OCI-M1 (cell line): ENCODE measurements around the gene MISP.
"Not testable (repeated sequence)": the region's sequence is repeated elsewhere in the genome, so short reads cannot be mapped to it uniquely, and the experiment has no call there.

Experiments
- DNase-seq: peaks from one replicate; lab custom pipeline; 2025; lab: John Stamatoyannopoulos, UW

MISP gene

GRCh38 chr19:750640-751423, at the start of gene MISP:
Gene MISP, plus strand, starts transcription at chr19:751112. Its CDS starts 5,835 bp downstream, at chr19:756947.
- DNase-seq: no peak

- not testable (repeated sequence) for DNase-seq
These were observed 48.1 kb upstream of the MISP start for GRCh38 chr19:702847-703246.

DNA sequence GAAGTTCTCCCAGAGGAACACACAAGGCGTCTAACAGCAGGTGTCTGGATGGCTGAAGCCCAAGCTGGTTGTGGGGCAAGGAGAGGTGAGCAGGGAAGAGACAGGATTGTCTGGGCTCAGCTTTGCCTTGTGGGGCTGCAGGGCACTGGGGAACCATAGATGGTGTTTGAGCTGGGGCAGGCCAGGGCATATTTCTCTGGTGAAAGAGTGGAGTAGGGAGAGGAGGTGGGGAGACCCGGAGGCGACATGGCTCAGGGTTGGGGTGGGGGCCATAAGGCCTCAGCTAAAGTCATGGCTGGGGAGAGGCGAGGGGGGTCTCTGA, 47.6 kb upstream of the MISP start:
- DNase-seq: no peak

GRCh38 chr19:703651-704446, 47.1 kb upstream of the MISP start:
- DNase-seq: peak; percentile 90

GRCh38 chr19:704447-704741, 46.5 kb upstream of the MISP start:
- no peak for DNase-seq

GRCh38 chr19:708154-709143, 42.5 kb upstream of the MISP start, which contains the start of gene PALM:
Gene PALM, plus strand, starts transcription at chr19:708935. Its CDS starts 212 bp downstream, at chr19:709147.
- peak; percentile 2 for DNase-seq

DNA sequence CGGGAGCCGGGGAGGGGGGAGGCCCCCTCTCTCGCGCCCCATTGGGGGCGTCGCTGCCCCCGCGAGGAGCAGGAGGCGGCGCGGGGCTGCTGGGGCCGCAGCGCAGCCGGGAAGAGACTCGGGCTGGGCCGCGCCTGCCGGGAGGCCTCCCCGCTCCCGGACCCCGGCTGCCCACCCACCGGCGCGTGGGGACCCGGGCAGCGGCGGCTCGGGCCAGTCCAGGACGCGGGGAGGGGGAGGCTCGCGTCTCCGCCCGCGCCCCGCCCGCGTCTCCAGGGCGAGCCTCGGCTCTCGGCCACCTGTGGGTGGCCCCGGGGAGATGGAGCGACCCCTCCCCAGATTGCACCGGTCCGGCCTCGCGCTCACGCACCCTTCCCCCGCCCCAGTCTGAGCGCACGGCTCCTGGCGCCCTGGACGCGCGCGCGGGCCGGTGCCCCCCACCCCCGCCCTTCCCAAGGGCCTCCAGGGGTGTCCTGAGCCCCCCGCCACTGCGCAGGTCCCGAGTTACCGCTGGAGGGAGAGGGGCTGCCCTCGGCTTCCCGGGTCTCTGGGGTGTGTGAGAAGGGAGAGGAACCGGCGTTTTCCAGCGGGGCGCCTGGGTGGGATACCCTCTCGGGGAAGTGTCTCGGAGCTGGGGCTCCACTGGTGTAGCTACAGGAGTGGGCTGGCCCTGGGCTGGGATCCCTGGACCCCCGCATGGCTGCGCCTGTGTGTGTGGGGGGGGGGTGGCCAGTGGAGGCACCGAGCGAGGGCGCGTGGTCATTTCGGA, 41.5 kb upstream of the MISP start:
- no peak for DNase-seq

DNA sequence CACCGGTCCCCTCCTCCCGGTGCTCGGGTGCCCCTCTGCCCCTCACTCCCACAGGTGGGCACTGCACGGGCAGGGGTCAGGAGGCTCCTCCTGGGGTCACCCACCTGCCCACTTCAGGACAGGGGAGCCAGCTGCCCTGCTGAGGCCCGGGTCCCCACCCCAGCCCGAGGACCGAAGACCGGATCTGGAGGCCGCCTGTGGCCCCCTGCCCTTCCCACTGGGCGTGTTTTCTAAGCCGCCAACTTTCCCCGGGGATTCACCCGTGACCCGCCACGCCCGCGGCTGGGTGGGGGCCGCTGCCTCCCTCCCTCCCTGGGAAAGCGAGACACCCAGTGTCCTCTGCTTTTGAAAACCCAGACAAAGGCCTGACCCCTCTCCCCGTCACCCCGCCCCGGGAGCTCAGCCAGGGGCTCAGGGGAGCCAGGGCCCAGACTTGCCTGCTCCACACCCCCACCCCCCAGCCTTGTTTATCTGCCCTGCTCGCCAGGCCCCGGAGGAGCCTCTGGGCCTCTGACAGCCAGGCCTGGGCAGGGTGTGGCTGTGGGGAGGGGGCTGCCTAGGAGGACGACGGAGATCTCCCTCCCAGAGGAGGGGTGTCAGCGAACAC, 40.8 kb upstream of the MISP start:
- no peak for DNase-seq

DNA sequence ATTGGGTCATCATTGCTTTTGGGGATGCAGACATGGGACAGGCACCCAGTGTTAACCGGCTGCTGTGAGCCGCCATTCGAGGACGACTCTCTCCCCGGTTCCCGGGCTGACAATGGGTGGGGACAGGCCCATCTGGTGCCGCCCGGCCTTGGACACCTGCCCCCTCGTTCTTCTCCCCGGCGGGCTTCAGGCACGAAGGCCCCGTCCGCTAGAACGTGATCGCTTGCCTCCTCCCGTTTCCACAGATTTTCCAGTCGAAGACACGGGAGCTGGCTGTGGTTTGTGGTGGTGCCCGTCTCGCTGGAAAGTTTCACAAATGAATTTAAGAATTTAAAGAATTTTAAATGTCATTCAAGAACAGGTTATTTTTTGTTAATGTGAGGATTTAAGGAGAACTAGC, 40.1 kb upstream of the MISP start:
- no peak for DNase-seq

- DNase-seq: no peak
These were observed 39.7 kb upstream of the MISP start for GRCh38 chr19:711254-711653.

DNA sequence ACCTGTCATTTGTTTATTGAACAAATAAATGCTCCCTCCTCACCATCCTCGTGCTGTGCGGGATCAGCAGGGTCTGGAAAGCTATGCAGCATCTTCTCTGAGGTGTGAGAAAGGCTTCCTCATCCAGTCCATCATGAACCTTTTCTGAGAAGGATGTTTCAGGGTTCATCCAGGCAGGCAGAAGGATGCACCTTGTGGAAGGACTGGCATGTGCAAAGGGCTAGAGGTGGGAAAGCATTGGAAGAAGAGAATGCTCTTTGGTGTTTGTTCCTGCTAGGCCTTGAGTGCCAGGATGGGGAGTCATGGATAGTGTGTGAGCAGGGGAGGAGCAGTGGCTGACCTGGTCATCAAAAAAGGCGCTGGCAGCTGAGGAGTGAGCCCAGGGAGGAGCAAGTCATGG, 35.6 kb upstream of the MISP start:
- DNase-seq: no peak

GRCh38 chr19:718251-718951, 32.5 kb upstream of the MISP start:
- DNase-seq: no peak

GRCh38 chr19:718991-719512, 31.9 kb upstream of the MISP start:
- no peak for DNase-seq

- no peak for DNase-seq
These were observed 31.1 kb upstream of the MISP start for GRCh38 chr19:719636-720344.

GRCh38 chr19:720345-721160, 30.4 kb upstream of the MISP start:
- DNase-seq: no peak

- DNase-seq: no peak
These were observed 28.3 kb upstream of the MISP start for GRCh38 chr19:722553-723101.

DNA sequence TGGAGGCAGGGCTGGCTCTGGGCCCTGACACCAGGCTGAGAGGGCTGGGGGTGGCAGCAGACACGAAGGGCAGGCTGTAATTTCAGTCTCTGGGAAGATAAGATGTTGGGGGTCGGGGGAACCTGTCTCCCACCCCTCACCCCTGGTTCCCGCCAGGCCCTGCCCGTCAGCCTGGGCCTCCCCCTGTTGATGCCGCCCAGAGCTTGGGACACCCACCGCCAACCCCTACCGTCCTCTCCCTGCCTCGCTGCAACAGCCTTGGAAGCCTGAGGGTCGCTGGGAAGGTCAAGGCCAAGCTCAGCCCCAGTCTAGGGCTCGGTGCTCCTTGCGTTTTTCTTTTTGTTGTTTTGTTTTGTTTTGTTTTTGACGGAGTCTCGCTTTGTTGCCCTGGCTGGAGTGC, 27.7 kb upstream of the MISP start:
- no peak for DNase-seq

DNA sequence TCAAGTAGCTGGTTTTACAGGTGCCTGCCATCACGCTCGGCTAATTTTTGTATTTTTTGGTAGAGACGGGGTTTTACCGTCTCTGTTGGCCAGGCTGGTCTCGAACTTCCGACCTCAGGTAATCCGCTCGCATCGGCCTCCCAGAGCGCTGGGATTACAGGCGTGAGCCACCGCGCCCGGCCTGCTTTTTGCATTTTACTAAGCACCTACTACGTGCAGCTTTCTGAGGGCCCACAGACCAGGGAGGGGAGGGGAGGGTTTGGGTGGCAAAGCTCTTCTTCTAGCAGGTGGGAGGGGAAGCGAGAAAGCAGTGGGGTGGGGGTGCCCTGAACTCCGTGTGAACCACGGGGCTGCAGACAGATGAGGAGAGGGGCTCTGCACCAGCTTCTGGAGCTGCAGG, 27.2 kb upstream of the MISP start:
- DNase-seq: no peak
